Small intestine (tissue), 7 donors: ENCODE data around the gene MAS1. TPM values are rescaled to one million over a fixed set of nuclear protein-coding genes. Genes with fewer than 3 reads are reported as not detected.

Experiments
- DNase-seq, 2 donors: peaks; one replicate each; pipeline versions ENCODE4 v3.0.0 to v3.0.0-alpha.2; 2013
- FAIRE-seq: peaks from 2 replicates; lab custom pipeline; 2012; peaks lifted over from hg19 to GRCh38; lab: Jason Lieb, UNC
- H3K27ac ChIP-seq, 3 donors: one replicate each; pipeline ENCODE4 v1.5.1; 2013; ENCODE audit warnings: low read length in 2 of 3, mild to moderate bottlenecking in 2 of 3, control low read depth in 1 of 3, inconsistent platforms in 1 of 3, low read depth in 1 of 3, moderate library complexity in 1 of 3
- H3K27me3 ChIP-seq, 3 donors: one replicate each; pipeline ENCODE4 v1.6.1; 2013; ENCODE audit warnings: low read length in 3 of 3, inconsistent platforms in 1 of 3; ENCODE audit not compliant: control insufficient read depth in 3 of 3, insufficient read depth in 3 of 3
- H3K36me3 ChIP-seq, 3 donors: one replicate each; pipeline ENCODE4 v1.6.1; 2013; ENCODE audit warnings: low read length in 3 of 3, inconsistent platforms in 1 of 3, low read depth in 1 of 3, mild to moderate bottlenecking in 1 of 3, moderate library complexity in 1 of 3; ENCODE audit not compliant: control insufficient read depth in 3 of 3, insufficient read depth in 2 of 3
- H3K4me1 ChIP-seq, 3 donors: one replicate each; pipeline ENCODE4 v1.6.1; 2013; ENCODE audit warnings: low read length in 2 of 3, inconsistent platforms in 1 of 3, low read depth in 1 of 3, mild to moderate bottlenecking in 1 of 3, moderate library complexity in 1 of 3; ENCODE audit not compliant: control insufficient read depth in 3 of 3, insufficient read depth in 2 of 3
- H3K4me3 ChIP-seq, 3 donors: one replicate each; pipeline ENCODE4 v1.5.1; 2013; ENCODE audit warnings: low read length in 3 of 3, control low read depth in 1 of 3, inconsistent platforms in 1 of 3, low read depth in 1 of 3, mild to moderate bottlenecking in 1 of 3, moderate library complexity in 1 of 3
- H3K9me3 ChIP-seq, 2 donors: one replicate each; pipeline ENCODE4 v1.6.1; 2013; ENCODE audit warnings: low read depth in 1 of 2, low read length in 1 of 2; ENCODE audit not compliant: control insufficient read depth in 2 of 2, insufficient read depth in 1 of 2
- WGBS, 3 donors: extraction: QIAGEN DNeasy Blood & Tissue Kit; methylation state at CpG; one replicate each; pipeline ENCODE4 v1.1.7; 2013; 5-methylcytosine and 5-hydroxymethylcytosine counted together
- polyA plus RNA-seq, 4 donors: library from polyadenylated mRNA; stranded (reverse) in 3 of 4; unstranded in 1 of 4; fragments of 200-250 nt in 3 of 4; fragments of 120-200 nt in 1 of 4; gene quantifications; one replicate each; pipeline versions ENCODE4 v1.2.1 to v1.2.3, GENCODE V29; 2013
- donor health status: healthy with polysubstance abuse.
- donor health status: control.
- donor health status: control.
- donor health status: Bipolar disorder and iron deficiency.
- donor health status: healthy.

Gene MAS1
- polyA plus RNA-seq, 4 donors = under 0.01 TPM; not detected in 3

DNA sequence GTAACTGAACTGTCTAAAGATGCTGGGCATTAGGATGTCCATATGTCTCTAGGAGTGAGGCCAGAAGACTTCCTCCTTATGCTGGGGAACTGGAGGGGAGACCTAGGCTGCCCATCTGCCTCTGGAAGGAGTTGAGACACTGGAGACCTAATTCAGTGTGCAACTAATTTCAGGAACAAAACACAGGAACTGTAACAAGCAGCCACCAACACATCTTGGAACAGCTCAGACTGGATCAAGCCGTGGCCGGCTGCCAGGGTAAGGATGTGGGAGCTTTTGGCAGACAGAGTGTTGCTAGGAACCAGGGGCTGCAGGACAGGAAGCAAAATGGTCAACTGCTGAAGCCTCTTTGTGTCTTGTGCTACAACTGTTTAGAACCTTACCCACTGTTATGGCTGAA lies 16.4 kb upstream of the MAS1 start:
- Histone ChIP-seq H3K9me3 (no peaks in the 10 kb centered on the region), H3K27me3 (no peaks in the 10 kb centered on the region), H3K27ac (no peak overlapping the region), H3K4me3 (no peak overlapping the region), H3K4me1 (no peaks in the 10 kb centered on the region), H3K36me3 (no peaks in the 10 kb centered on the region)
- no peak for DNase-seq
- FAIRE-seq = no peak
- 54 to 97% (median 87%) methylated on average over 2 of the region's 2 CpGs for WGBS, 3 donors

GRCh38 chr6:159875194-159875593 lies 15.6 kb upstream of the MAS1 start:
- Histone ChIP-seq H3K4me3 (no peak overlapping the region), H3K9me3 (no peaks in the 10 kb centered on the region), H3K27ac (no peak overlapping the region), H3K36me3 (no peaks in the 10 kb centered on the region), H3K27me3 (no peaks in the 10 kb centered on the region), H3K4me1 (no peaks in the 10 kb centered on the region)
- FAIRE-seq (no peak), DNase-seq (no peak)
- WGBS, 3 donors = 73 to 92% (median 83%) methylated on average over 4 of the region's 4 CpGs

DNA sequence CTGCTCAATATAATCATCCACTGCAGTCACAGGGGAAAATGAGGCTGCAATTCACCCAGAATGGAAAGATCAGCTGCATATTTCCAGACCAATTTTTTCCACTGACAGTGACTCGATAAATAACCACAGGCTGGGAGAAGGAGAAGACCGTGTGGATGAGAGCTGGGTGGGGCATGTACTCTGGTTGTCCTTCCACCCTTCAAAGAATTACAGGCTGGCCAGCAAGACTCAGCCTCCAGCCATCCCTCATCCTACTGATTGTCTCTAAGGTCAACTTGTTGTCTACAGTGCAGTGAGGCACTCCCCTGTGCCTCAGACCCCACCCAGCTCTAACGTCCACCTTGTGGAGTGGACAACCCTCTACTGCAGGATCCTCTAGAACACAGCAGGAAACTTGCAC lies 14.5 kb upstream of the MAS1 start:
- DNase-seq (no peak), FAIRE-seq (no peak)
- H3K27ac ChIP-seq = no peak overlapping the region
- 70 to 79% (median 72%) methylated on average over 3 of the region's 3 CpGs for WGBS, 3 donors
- H3K36me3 ChIP-seq = no peaks in the 10 kb centered on the region
- H3K4me1 ChIP-seq = no peaks in the 10 kb centered on the region
- no peaks in the 10 kb centered on the region for H3K27me3 ChIP-seq
- no peak overlapping the region for H3K4me3 ChIP-seq
- no peaks in the 10 kb centered on the region for H3K9me3 ChIP-seq

- no peaks in the 10 kb centered on the region for H3K36me3 ChIP-seq
- 52 to 78% (median 57%) methylated on average over 5 of the region's 5 CpGs for WGBS, 3 donors
- H3K27me3 ChIP-seq = no peaks in the 10 kb centered on the region
- no peaks in the 10 kb centered on the region for H3K4me1 ChIP-seq
- DNase-seq (no peak), FAIRE-seq (no peak)
- no peak overlapping the region for H3K27ac ChIP-seq
- H3K4me3 ChIP-seq = no peak overlapping the region
- no peaks in the 10 kb centered on the region for H3K9me3 ChIP-seq
These were observed 13.5 kb upstream of the MAS1 start for GRCh38 chr6:159877256-159877808.

DNA sequence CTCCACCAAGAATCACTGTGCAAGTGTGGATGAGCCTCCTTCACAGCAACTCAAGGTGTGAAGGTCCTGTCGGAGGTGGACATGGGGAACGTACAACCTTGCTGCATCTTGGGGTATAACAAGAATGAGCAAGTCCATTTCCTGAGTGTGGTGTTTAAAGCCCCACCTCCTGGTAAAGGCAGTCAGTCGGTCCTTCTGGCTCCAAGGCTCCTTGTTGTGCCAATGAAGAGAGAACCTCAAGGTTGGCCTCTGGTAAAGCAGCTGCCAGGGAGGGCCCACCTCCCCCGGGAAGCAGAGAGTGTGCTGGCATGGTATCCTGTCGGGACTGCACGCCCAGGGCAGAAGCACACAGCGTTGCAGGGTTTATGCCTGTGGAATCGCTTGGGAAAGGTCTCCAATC lies 12.4 kb upstream of the MAS1 start:
- FAIRE-seq = no peak
- Histone ChIP-seq H3K4me3 (no peak overlapping the region), H3K36me3 (no peaks in the 10 kb centered on the region), H3K27me3 (no peaks in the 10 kb centered on the region), H3K4me1 (no peaks in the 10 kb centered on the region), H3K27ac (no peak overlapping the region), H3K9me3 (no peaks in the 10 kb centered on the region)
- DNase-seq = no peak
- WGBS, 3 donors = 83 to 89% (median 89%) methylated on average over 8 of the region's 8 CpGs

DNA sequence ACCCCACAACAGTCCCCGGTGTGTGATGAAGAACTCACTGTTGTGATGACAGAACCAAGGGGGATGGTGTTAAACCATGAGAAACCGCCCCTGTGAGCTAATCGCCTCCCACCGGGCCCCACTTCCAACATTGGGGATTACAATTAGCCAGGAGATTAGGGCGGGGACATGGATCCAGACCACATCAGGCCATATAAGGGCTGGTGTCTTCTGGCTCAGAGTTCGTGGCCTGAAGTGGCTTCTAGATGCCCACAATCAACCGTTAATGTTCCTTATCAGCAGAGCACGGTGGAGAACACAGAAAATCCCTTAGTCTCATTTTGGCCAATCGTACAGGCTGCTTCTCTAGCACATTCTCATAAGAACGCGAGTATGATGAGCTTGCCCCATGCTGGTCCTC lies 10.9 kb upstream of the MAS1 start:
- Histone ChIP-seq H3K36me3 (no peaks in the 10 kb centered on the region), H3K9me3 (no peaks in the 10 kb centered on the region), H3K27me3 (no peaks in the 10 kb centered on the region), H3K4me1 (no peaks in the 10 kb centered on the region), H3K4me3 (no peak overlapping the region), H3K27ac (no peak overlapping the region)
- WGBS, 3 donors = 74 to 87% (median 79%) methylated on average over 11 of the region's 11 CpGs
- DNase-seq = no peak
- no peak for FAIRE-seq

DNA sequence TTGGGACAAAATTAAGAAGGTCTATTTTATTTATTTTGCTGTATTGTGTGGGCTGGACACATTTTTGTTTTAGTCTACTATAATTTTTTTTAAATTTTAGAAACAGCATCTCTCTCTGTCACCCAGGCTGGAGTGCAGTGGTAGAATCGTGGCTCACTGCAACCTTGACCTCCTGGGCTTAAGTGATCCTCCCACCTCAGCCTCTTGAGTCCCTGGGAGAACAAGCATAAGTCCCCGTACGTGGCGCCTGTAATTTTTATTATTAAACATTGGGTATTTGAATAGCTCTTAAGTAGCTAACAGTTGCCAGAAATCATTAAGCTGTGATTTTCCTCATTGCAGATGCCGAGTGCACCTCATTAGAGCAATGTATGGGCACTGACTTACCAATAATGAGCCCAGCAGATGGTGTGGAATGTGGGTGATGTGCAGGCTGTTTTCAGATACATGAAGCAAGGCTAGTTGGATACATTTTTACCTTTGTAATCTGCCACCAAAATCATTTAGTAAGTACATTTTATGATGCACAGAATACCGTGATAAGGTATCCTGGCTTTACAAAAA lies 10.3 kb upstream of the MAS1 start:
- H3K27ac ChIP-seq = no peak overlapping the region
- FAIRE-seq (no peak), DNase-seq (no peak)
- no peaks in the 10 kb centered on the region for H3K27me3 ChIP-seq
- no peaks in the 10 kb centered on the region for H3K36me3 ChIP-seq
- no peaks in the 10 kb centered on the region for H3K4me1 ChIP-seq
- H3K4me3 ChIP-seq = no peak overlapping the region
- H3K9me3 ChIP-seq = no peaks in the 10 kb centered on the region
- WGBS, 3 donors = 39 to 64% (median 48%) methylated on average over 6 of the region's 6 CpGs

GRCh38 chr6:159884720-159885119 lies 6.1 kb upstream of the MAS1 start:
- FAIRE-seq = no peak

DNA sequence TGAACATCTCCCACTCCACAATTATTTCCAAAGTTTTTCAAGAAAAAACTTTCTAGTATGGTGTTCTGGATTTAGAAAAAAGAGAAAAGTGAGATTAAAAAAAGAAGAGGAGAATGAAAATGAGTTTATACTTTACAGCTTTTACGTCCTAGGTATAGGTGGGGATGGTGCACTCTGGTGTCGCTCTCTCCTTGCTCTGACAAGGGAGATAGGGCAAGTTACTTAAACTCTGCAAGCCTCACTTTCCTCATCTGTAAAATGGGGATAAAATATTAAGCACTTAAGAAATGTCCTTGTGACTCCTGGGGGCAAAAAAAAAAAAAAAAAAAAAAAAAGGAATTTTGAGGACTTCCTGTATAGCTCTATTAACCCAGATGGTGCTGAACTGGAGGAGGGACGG lies 4.5 kb upstream of the MAS1 start:
- H3K36me3 ChIP-seq = no peaks in the 10 kb centered on the region
- FAIRE-seq = no peak
- no peak overlapping the region for H3K27ac ChIP-seq
- H3K4me1 ChIP-seq = no peaks in the 10 kb centered on the region
- DNase-seq = no peak
- no peaks in the 10 kb centered on the region for H3K9me3 ChIP-seq
- no peak overlapping the region for H3K4me3 ChIP-seq
- WGBS, 3 donors = 81 to 91% (median 87%) methylated on average over 3 of the region's 3 CpGs
- peaks cover 0 to 24% (median 4%) of the 10 kb centered on the region in 3 donors for H3K27me3 ChIP-seq

More at GRCh38 chr6:159884720-159885119, 6.1 kb upstream of the MAS1 start:
- H3K4me1 ChIP-seq = no peaks in the 10 kb centered on the region
- H3K27me3 ChIP-seq = peaks cover 0 to 18% (median 2%) of the 10 kb centered on the region in 3 donors
- H3K4me3 ChIP-seq = no peak overlapping the region
- 64 to 76% (median 70%) methylated on average over 4 of the region's 4 CpGs for WGBS, 3 donors
- no peaks in the 10 kb centered on the region for H3K36me3 ChIP-seq
- DNase-seq = no peak
- no peak overlapping the region for H3K27ac ChIP-seq
- H3K9me3 ChIP-seq = no peaks in the 10 kb centered on the region
